Coronary artery (tissue), 2 donors: ENCODE measurements around the gene STK32C.

Experiments
- DNase-seq: peaks from one replicate; pipeline ENCODE4 v3.0.0-alpha.2; 2017; ENCODE audit warnings: low spot score
- H3K27ac ChIP-seq, 2 donors: fragments of 200-600 bp; sonication (generic); one replicate each; pipeline ENCODE4 v1.5.1; 2016 to 2019
- H3K4me3 ChIP-seq: fragments of 200-600 bp; sonication (generic); 2 replicates; pipeline ENCODE4 v1.5.1; 2016; ENCODE audit warnings: mild to moderate bottlenecking, moderate library complexity
- TF ChIP-seq, protein P1 (sequence below): fragments of 200-600 bp; sonication (generic); IDR thresholded peaks from one replicate; pipeline ENCODE4 v1.5.1; 2019; ENCODE audit warnings: antibody characterized with exemption

Gene STK32C

DNA sequence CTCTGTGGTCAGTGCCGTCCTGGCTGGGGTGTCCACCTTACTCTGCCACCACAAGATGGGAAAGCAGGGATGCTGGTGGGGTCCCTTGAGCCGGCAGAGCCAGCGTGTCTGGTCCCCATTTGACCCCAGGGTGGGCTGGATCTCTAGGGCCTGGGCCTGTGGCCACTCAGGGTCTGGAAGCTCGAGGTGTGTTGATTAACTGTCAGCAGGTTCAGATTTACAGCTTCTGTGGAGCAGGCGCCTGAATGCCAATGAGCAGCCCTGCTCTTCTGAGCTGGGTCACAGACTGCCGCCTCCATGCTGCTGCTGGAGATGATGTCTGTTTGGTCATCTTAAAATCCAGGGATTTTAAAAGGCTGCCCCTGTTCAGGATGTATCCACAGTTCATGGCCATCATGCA lies 132.3 kb downstream of the STK32C start:
- TF ChIP-seq, protein P1, sequence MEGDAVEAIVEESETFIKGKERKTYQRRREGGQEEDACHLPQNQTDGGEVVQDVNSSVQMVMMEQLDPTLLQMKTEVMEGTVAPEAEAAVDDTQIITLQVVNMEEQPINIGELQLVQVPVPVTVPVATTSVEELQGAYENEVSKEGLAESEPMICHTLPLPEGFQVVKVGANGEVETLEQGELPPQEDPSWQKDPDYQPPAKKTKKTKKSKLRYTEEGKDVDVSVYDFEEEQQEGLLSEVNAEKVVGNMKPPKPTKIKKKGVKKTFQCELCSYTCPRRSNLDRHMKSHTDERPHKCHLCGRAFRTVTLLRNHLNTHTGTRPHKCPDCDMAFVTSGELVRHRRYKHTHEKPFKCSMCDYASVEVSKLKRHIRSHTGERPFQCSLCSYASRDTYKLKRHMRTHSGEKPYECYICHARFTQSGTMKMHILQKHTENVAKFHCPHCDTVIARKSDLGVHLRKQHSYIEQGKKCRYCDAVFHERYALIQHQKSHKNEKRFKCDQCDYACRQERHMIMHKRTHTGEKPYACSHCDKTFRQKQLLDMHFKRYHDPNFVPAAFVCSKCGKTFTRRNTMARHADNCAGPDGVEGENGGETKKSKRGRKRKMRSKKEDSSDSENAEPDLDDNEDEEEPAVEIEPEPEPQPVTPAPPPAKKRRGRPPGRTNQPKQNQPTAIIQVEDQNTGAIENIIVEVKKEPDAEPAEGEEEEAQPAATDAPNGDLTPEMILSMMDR, result no peak
- H3K4me3 ChIP-seq, result no peak overlapping the region
- no peak overlapping the region for H3K27ac ChIP-seq
- no peak for DNase-seq

DNA sequence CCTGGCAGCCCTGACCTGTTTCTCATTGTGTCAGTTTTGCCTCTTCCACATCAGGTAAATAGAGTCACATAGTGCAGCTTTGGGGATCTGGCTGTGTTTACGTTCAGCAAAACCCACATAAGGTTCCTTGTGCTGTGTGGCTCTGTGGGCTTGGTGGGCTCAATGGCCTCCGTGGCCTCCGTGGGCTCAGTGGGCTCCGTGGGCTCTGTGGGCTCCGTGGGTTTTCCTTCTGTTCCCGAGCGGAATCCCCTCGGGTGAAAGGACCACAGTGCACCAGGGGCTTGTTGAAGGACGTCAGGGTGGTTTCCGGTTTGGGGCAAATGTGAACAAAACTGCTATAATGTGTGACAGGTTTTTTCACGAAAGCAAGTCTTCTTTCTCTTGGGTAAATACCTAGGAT lies 133.5 kb downstream of the STK32C start:
- TF ChIP-seq, protein P1, result no peak
- Histone ChIP-seq H3K27ac (no peak overlapping the region), H3K4me3 (no peak overlapping the region)
- DNase-seq, result no peak

DNA sequence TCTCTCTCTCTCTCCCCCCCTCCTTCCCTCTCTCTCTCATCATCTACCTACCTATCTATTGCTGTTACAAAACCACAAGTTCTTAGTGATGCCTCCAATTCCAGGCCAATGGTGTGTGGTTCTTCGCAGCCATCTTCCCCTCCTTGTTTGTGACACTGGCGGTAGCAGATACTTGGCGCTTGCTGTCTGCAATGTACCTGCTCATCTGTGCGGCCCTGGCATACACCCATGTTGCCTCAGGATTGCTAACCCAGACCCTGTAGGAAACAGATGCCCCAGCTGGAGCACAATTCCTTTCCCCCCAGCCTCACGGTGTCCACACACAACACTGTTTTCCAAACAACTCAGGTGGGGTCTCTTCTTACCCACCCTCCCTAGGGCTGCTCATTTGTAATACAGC lies 134.6 kb downstream of the STK32C start:
- no peak for DNase-seq
- TF ChIP-seq, protein P1, result no peak
- Histone ChIP-seq H3K27ac (no peak overlapping the region), H3K4me3 (no peak overlapping the region)

DNA sequence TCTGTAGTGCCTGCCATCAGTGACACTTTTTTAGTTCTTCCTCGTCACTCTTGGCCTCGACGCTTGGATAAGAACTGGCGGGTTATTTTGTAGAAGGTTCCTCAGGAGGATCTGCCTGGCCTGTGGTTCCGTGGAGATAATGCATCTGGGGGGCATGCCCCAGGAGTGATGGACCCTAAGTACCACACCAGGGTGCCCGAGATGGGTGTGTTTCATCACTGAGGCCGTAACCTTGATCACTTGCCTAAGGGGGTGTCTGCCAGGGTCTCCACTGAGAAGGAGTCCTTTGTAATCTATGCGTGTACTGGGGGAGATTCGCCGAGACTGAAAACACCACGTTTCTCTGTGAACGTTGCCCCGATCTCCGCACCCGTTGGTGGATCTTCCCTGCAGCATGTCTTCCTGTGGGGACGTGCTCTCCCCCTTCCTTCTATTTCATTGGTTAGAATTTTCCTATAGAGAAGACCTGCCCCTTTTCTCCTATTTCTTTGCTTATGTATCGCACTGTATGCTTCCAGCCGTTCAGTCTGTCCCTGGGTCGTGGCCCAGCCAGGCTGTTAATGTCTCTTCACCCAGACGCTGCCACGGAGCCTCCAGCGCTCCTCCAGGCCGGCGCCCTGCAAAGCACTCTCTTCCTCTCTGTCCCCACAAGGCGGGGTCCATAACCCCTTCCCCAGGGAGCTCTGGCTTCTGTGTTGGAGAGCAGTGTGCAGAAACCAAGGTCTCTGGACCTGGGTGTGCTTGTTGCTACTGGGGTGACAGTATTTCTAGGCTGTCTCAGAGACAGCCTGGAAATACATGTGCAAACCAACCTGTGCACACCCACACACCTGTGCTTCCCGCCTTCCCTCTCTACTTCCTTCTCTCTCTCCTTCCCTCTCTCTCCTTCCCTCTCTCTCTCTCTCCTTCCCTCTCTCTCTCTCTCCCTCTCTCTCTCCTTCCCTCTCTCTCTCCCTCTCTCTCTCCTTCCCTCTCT lies 135.4 kb downstream of the STK32C start:
- Histone ChIP-seq H3K27ac (no peak overlapping the region), H3K4me3 (no peak overlapping the region)
- TF ChIP-seq, protein P1, result no peak
- no peak for DNase-seq

DNA sequence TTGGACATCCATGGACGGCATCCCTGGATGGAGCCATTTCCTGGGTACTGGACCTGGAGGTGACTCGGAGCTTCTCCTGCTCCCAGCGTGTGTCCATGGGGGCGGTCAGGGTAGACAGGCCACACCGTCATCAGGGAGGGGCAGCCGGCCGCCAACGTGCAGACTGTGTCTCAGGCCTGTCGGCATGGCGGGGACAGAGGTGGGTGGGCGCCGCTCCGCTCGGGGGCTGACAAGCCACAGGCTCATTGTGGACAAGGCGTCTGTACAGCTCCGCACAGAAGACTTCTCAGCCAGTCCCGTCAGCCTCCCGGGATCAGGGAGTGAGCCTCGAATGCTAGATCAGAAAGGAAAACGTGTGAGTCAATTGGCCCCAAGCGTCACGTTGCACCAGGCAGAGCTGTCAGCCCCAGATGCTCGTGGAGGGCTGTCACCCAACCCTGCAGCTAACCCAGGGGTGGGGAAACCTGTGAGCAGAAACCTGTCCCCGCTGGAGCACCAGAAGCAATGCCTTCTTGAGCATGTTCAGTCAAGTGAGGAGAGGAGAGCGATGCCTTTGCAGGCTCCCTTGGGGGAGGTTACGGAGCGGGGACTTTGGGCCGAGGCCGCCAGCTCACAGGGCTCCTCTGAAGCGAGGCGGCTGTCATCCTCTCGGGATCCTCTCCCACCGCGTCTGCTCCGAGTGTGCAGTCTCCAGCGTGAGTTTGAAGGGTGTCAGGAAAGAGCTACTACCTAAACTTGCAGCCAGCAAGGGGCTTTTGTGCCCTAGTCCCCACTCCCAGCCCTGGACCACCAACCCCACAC lies 137.0 kb downstream of the STK32C start:
- H3K27ac ChIP-seq, result no peak overlapping the region
- DNase-seq, result no peak
- TF ChIP-seq, protein P1, result no peak
- no peak overlapping the region for H3K4me3 ChIP-seq

DNA sequence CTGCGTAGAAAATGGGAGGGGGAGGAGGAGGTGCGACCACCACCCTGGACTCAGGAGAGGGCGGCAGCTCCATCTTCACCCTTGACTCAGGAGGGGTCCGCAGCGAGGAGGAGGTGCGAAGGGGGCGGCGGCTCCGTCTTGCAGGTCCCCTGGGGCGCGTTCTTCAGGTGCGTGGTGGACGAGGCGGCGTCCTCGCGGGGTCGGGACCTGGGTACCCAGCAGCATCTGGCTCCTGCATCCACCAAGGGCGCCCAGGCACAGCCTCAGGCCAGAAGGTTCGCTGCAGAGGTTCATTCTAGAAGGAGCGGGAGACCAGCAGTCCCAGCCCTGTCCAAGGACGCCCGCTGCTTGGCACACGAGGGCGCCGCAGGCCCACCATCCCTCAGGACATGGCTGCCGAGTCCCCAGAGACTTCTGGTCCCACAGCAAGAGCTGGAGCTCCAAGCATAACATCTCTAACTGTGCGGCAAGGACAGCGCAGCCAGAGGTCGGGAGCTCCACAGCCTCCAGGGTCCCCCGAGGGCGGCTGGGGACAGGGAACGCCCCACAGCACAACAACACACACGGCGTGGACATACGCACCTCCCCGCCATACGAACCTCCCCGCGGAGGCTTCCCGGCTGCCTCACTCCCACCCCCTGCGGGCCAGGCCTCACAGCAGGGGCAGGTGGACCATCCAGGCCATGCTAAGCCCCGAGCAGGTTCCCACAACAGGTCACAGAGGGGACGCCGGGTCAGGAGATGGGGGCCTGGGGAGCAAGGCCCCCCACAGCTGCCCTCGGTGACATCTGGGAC lies 137.8 kb downstream of the STK32C start:
- Histone ChIP-seq H3K27ac (no peak overlapping the region), H3K4me3 (no peak overlapping the region)
- TF ChIP-seq, protein P1, result no peak
- no peak for DNase-seq
